NOMO-1 (cell line): ENCODE results near the gene ESPL1.
"Not testable (repeated sequence)": the region's sequence is repeated elsewhere in the genome, so short reads cannot be mapped to it uniquely, and the experiment has no call there.

ENCODE experiments used
- DNase-seq, 2 experiments: peaks; one replicate each; lab custom pipeline; 2025; ENCODE audit not compliant: unreplicated experiment in 2 of 2; lab: John Stamatoyannopoulos, UW

The ESPL1 gene

DNA sequence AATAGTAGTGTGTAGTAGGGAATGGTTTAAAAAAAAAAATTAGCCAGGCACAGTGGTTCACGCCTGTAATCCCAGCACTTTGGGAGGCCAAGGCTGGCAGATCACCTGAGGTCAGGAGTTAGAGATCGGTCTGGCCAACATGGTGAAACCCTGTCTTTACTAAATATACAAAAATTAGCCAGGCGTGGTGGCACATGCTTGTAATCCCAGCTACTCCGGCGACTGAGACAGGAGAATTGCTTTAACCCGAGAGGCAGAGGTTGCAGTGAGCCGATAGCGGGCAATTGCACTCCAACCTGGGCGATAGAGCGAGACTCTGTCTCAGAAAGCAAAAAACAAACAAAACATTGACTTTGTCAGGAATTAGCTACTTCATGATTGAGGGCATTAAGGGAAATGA, 29.0 kb downstream of the ESPL1 start:
- DNase-seq = not testable (repeated sequence)

- DNase-seq = peak; percentile 49 to 78
These were observed 30.1 kb downstream of the ESPL1 start for GRCh38 chr12:53298164-53298563.

- DNase-seq = peak; percentile 89 to 99
These were observed 31.0 kb downstream of the ESPL1 start for GRCh38 chr12:53299101-53299453.

DNA sequence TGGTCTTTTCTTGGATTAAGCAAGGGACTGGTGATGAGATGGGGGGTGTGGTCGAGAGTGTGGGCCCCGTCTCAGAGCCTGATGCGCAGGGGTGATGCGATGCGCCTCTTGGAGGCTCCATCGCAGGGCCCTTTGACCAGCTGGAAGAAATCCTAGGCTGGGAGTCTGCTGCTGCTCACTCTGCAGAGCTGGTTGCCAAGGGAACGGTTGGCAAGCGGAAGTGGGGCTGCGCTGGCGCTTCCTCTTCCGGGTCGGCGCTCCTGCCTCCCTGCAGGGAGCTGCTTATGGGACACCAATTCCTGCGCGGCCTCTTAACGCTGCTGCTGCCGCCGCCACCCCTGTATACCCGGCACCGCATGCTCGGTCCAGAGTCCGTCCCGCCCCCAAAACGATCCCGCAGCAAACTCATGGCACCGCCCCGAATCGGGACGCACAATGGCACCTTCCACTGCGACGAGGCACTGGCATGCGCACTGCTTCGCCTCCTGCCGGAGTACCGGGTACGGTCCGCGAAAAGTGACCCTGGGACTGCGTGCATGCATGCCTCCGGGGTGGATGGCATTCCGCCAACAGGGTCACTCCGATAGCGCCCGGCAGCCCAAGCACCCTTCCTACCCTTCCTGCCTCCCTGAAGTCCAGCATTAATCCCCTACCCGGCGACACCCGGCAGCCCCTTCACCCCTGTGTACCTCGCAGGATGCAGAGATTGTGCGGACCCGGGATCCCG, 31.5 kb downstream of the ESPL1 start, which contains the start of gene MYG1:
MYG1 (plus strand) TSS at position 242 of the 727 bp plus-strand sequence; CDS start at position 285, 43 bp downstream.
- DNase-seq = peak; percentile 74 to 86

DNA sequence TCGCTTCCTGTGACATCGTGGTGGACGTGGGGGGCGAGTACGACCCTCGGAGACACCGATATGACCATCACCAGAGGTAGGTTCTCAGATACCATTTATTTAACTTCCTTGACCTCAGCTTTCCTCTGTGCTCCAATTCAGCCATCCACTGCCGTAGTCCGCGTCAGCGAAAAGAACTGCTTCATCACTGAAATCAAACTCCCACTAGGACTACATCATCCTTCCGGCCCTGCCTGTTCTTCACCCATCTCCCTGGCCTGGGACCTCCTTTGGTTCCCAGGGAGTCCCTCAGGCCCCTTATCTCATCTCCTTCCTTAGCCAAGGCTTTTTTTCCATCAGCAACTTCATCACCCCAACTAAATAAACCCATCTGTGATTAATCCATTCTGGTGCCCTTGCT, 32.1 kb downstream of the ESPL1 start:
- no peak for DNase-seq

DNA sequence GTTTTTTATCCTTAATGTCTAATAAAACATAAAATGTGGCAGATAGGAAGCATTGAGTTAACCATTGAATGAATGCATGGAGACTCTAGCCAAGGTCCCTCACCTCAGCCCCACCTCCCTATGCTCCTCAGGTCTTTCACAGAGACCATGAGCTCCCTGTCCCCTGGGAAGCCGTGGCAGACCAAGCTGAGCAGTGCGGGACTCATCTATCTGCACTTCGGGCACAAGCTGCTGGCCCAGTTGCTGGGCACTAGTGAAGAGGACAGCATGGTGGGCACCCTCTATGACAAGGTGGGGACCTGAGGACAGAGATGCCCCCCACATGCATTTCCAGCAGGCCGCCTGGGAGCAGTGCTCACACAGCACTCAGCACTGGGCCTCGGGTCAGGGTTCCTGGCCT, 34.8 kb downstream of the ESPL1 start:
- DNase-seq = no peak

DNA sequence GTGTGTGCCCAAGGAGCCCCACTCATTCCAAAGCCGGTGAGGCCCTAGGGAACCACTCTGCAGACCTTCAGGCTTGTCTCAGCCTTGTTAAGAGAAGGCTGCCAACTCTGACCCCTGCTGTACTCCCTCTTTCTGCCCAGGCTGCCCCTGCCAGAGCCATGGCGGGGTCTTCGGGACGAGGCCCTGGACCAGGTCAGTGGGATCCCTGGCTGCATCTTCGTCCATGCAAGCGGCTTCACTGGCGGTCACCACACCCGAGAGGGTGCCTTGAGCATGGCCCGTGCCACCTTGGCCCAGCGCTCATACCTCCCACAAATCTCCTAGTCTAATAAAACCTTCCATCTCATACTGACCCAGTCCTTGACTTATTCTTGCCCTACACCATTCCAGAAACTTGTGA, 38.7 kb downstream of the ESPL1 start:
- no peak for DNase-seq

DNA sequence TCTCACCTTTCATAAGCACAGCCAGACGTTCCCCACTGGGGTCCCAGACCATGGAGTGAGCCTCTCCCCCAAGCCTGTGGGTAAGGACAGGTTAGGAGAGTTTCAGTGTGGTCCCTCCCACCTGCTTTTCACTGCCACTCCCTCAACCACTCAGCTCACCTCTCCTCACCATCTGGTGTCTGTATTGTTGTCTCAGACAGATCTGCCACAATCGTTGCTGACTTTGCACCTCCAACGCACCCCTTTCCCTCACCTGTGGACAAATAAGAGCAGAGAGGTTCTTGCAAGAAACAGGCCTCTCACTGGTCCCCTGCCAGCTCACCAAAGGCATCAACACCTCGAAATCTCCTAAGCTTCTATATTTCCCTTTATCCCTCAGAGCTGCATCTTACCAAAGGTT, 40.2 kb downstream of the ESPL1 start:
- no peak for DNase-seq

- peak; percentile 11 to 21 for DNase-seq
These were observed 45.9 kb downstream of the ESPL1 start for GRCh38 chr12:53313996-53314395.

- no peak for DNase-seq
These were observed 52.5 kb downstream of the ESPL1 start for GRCh38 chr12:53320352-53321195.

DNA sequence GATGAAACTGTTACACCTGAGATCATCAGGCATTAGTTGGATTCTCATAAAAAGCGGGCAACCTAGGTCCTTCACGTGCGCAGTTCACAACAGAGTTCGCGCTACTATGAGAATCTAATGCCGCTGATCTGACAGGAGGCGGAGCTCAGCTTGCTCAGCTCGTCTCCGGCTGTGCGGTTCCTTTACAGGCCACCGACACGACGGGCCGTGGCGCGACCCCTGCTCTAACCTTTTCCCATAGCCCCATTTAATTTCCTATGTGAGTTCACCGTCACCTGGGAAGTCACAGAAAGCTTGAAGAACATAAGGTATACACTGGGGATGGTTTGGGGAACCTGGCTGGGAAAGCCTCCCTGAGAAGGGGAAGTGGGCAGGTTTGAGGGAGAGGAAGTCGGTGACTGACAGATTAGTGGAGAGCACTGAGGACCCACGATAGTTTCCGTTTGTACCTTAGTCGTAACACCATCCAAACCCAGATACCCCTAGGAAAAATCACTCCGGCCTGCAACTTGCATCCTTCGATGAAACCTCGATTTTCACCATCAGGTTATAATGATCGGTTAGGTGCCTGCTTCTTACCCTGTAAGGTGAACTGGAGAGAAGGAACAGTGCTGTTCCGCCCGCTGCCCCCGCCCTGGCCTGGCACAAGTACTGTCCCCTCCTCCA, 56.1 kb downstream of the ESPL1 start:
- peak; percentile 66 to 74 for DNase-seq

DNA sequence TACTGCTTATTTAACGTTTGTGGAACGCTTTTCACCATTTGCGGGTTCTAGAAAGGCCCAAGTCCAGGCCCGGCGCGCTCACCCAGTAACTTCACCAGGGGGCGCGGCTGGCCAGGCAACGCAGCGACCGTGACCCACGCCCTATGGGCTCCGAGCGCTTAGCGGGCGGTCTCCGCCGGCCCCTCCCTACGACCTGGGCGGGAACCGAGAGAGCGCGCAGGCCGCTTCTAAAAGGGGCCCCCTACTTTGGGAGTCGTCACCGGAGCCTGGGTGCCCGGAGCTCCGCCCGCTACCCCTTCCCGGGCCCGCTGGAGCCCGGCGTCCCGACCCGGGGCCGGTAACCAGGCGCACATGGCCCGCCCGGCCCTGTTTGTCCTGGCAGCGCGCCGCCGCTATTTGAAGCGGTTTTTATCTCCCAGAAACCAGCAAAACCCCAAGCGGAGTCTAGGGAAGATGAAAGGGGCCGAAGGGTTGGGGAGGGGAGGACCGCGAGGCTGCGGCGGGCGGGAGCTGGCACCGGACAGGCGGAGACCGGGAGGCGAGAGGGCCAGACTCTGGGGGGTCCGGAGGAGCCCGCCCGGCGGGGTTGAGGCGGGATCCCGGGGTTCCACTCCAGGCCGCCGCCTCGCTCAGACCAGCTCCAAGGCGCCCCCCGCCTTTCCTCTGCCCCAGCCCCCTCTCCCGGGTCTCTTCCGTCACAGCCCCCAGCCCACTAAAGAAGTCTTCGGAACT, 56.8 kb downstream of the ESPL1 start:
- DNase-seq = peak; percentile 88

- no peak for DNase-seq
These were observed 57.5 kb downstream of the ESPL1 start for GRCh38 chr12:53325511-53326061.

GRCh38 chr12:53326460-53327185, 58.5 kb downstream of the ESPL1 start:
- DNase-seq = no peak

DNA sequence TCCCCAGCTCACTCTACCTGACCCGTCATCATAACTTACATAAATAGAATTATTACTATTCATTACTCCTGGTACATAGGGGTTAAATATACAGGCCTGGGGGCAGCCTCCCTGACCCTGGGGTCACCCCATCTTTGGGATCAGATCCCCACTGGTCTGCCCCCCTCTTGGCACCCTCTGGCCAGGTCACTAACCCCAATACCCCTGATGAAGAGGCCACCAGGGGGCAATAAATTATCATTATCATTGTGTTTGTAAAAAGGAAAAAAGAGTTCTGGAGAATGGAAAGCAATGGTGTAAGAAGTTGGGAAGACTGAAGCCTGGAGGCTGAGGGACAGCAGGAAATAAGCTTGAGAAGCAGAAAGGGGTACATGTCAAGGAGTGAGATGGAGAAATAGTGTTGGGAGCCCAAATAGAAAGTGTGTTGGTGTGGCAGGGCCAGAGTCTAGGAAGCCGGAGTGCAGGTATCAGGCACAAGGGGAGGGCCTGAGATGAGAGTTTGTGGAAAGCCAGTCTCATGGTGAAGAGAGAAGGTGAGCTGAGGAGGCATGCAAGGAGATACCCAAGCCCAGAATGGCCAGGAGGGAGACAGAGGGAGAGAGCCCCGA, 59.4 kb downstream of the ESPL1 start:
- DNase-seq = no peak

DNA sequence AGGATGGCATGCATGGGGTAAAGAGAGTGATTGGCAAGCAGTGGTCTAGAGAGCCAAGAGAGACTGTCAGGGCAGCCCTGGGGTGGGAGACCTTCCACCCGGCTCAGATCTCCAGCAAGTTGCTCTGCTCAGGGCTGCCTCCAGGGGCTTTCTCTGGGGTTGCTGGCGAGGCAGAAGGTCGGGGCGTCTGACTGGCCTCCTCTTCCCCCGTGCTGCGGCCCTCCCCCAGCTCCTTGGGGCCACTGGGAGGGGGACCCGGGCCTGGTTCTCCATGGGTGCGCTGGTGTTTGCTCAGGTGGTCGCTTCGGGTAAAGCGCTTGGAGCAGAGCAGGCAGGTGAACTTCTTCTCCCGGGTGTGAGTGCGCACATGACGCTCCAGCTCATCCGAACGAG, 59.9 kb downstream of the ESPL1 start:
- no peak for DNase-seq

DNA sequence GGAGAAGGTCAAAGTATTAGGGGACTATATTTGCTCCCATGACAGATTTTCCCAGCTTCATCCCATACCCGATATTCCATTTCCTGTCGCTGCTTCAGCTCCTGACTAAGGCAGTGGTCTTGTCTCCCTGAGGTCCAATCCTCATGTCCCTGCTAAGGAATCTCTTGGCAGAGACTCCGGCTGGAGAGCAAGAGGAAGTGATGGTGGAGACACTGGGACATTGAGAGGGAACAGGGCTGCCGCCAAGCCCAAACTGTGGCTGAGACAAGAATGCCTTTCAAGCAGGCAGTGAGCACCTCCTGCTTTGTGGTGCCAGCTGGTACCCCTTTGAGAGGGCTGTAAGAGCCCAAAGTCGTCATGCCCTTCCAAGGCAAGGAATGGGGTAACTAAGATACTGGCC, 62.6 kb downstream of the ESPL1 start:
- DNase-seq = no peak

GRCh38 chr12:53332339-53332738, 64.2 kb downstream of the ESPL1 start:
- DNase-seq = not testable (repeated sequence)

- DNase-seq = no peak
These were observed 64.6 kb downstream of the ESPL1 start for GRCh38 chr12:53332744-53333143.
